A673 (cell line): ENCODE measurements around the gene KCNIP3.

ENCODE experiments used
- EZH2 ChIP-seq: fragments of 200-600 bp; sonication (generic); IDR thresholded peaks from 2 replicates; pipeline ENCODE4 v1.6.1; 2017; ENCODE audit warnings: borderline replicate concordance, low read depth, mild to moderate bottlenecking, mixed read lengths, antibody characterized with exemption, low read length; ENCODE audit not compliant: poor library complexity, severe bottlenecking
- TF ChIP-seq, protein P1 (sequence below): fragments of 300-800, 200-600 bp; sonication (generic); conservative IDR thresholded peaks from 2 replicates; pipeline ENCODE4 v1.5.1; 2017; ENCODE audit warnings: low read depth, mild to moderate bottlenecking, antibody characterized with exemption, low read length, moderate library complexity, mixed read lengths

DNA sequence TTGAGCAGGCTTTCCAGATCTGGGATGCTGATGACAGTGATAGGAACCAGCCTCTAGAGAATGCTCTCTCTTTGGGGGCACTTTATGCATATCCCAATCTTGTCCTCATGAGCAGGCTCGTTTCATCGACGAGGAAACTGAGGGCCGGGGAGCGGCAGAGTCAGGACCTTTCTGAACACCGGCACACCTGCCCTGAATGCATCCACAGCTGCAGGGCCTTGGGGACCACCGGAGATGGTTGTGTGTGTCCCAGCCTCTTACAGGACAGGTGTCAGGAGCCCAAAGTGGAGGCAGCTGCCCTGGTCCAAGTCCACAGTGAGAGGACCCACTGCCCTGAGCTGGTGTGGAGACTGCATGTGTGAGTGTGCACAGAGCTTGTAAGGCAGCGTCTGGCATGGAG is 57.8 kb downstream of the KCNIP3 start:
- TF ChIP-seq, protein P1, sequence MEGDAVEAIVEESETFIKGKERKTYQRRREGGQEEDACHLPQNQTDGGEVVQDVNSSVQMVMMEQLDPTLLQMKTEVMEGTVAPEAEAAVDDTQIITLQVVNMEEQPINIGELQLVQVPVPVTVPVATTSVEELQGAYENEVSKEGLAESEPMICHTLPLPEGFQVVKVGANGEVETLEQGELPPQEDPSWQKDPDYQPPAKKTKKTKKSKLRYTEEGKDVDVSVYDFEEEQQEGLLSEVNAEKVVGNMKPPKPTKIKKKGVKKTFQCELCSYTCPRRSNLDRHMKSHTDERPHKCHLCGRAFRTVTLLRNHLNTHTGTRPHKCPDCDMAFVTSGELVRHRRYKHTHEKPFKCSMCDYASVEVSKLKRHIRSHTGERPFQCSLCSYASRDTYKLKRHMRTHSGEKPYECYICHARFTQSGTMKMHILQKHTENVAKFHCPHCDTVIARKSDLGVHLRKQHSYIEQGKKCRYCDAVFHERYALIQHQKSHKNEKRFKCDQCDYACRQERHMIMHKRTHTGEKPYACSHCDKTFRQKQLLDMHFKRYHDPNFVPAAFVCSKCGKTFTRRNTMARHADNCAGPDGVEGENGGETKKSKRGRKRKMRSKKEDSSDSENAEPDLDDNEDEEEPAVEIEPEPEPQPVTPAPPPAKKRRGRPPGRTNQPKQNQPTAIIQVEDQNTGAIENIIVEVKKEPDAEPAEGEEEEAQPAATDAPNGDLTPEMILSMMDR = no peak
- no peak for TF ChIP-seq EZH2
